Choroid plexus epithelial cell (primary cell): ENCODE measurements around the gene CA5A.

Source experiments
- DNase-seq: peaks from one replicate; pipeline ENCODE4 v3.0.0-alpha.2; 2010; ENCODE audit warnings: low read depth
- H3K4me3 ChIP-seq: 2 replicates; pipeline ENCODE4 v1.5.1; 2011; ENCODE audit warnings: low read depth, mild to moderate bottlenecking, control low read depth, low read length, moderate library complexity
- CTCF ChIP-seq: conservative IDR thresholded peaks from 2 replicates; pipeline ENCODE4 v1.5.1; 2011; ENCODE audit warnings: low read depth, mild to moderate bottlenecking, control low read depth, inconsistent platforms, low read length, moderate library complexity

The CA5A gene

GRCh38 chr16:87968541-87968940 lies 32.2 kb upstream of the CA5A start:
- DNase-seq = no peak
- H3K4me3 ChIP-seq = no peak overlapping the region
- TF ChIP-seq CTCF = no peak

- no peak for DNase-seq
- no peak overlapping the region for H3K4me3 ChIP-seq
- no peak for TF ChIP-seq CTCF
These were observed 30.4 kb upstream of the CA5A start for GRCh38 chr16:87966685-87967185.

GRCh38 chr16:87966064-87966645 lies 29.8 kb upstream of the CA5A start:
- H3K4me3 ChIP-seq = no peak overlapping the region
- DNase-seq = peak; percentile 38
- TF ChIP-seq CTCF = no peak

- no peak for TF ChIP-seq CTCF
- no peak overlapping the region for H3K4me3 ChIP-seq
- DNase-seq = no peak
These were observed 29.1 kb upstream of the CA5A start for GRCh38 chr16:87965417-87965816.

- TF ChIP-seq CTCF = no peak
- no peak overlapping the region for H3K4me3 ChIP-seq
- DNase-seq = no peak
These were observed 27.8 kb upstream of the CA5A start for GRCh38 chr16:87964049-87964659.

GRCh38 chr16:87963400-87963799 lies 27.1 kb upstream of the CA5A start:
- no peak for TF ChIP-seq CTCF
- DNase-seq = peak; percentile 83
- no peak overlapping the region for H3K4me3 ChIP-seq

- no peak for DNase-seq
- H3K4me3 ChIP-seq = no peak overlapping the region
- no peak for TF ChIP-seq CTCF
These were observed 25.3 kb upstream of the CA5A start for GRCh38 chr16:87961623-87962022.
